Endometrial microvascular endothelial cells (primary cell): ENCODE measurements around the gene LENEP. TPM values are rescaled to one million over a fixed set of nuclear protein-coding genes. Genes with fewer than 3 reads are reported as not detected.

Experiments
- in situ Hi-C: cut with HindIII; loops from 2 replicates; pipeline ENCODE4 v1.10.0; 2017; ENCODE audit warnings: low sequenced_read_pairs, low pct_unique_long_range_greater_than_20kb; ENCODE audit errors: inconsistent ontology term
- total RNA-seq: library from RNA; depleted of rRNA; stranded (reverse); fragments of >200 nt; gene quantifications from one replicate; pipeline ENCODE4 v1.2.3, GENCODE V29; 2015; ENCODE audit errors: inconsistent ontology term

LENEP gene
- total RNA-seq, 1 donor from 2014 or later: not detected

GRCh38 chr1:155033524-155033923 is 40.1 kb downstream of the LENEP start, which contains the start of the genes DCST1 and DCST2:
Gene DCST1 (plus strand): TSS chr1:155033824. CDS start chr1:155034037, 213 bp downstream.
Gene DCST2 (minus strand): TSS chr1:155033781. CDS start chr1:155033701, 80 bp downstream.
- in situ Hi-C loops: no loop called here

GRCh38 chr1:155034318-155035208 is 41.2 kb downstream of the LENEP start:
- in situ Hi-C loops: no loop called here

GRCh38 chr1:155035936-155036335 is 42.5 kb downstream of the LENEP start:
- in situ Hi-C loops: no loop called here

- in situ Hi-C loops: no loop called here
Measured at GRCh38 chr1:155037043-155037442, 43.7 kb downstream of the LENEP start.

- in situ Hi-C loops: no loop called here
Measured at GRCh38 chr1:155037851-155038441, 44.6 kb downstream of the LENEP start.

- in situ Hi-C loops: no loop called here
Measured at GRCh38 chr1:155038602-155039307, 45.4 kb downstream of the LENEP start.

GRCh38 chr1:155039308-155039669 is 45.9 kb downstream of the LENEP start:
- in situ Hi-C loops: no loop called here

- in situ Hi-C loops: no loop called here
Measured at GRCh38 chr1:155040358-155041093, 47.1 kb downstream of the LENEP start.

GRCh38 chr1:155042789-155043188 is 49.4 kb downstream of the LENEP start:
- in situ Hi-C loops: no loop called here

- in situ Hi-C loops: no loop called here
Measured at GRCh38 chr1:155043301-155043702, 49.9 kb downstream of the LENEP start.

GRCh38 chr1:155043793-155044192 is 50.4 kb downstream of the LENEP start:
- in situ Hi-C loops: no loop called here

Other genes starting within 250 kb of the LENEP start
- 0.28 TPM for gene KCNN3, start 123.3 kb upstream of the LENEP start, total RNA-seq
- gene PMVK, start 56.9 kb upstream of the LENEP start, total RNA-seq: 16.1 TPM
- gene PBXIP1, start 37.5 kb upstream of the LENEP start, total RNA-seq: 34.9 TPM
- 14.5 TPM for gene PYGO2, start 31.8 kb upstream of the LENEP start, total RNA-seq
- 406 TPM for gene SHC1, start 22.8 kb upstream of the LENEP start, total RNA-seq
- 125 TPM for gene CKS1B, start 18.9 kb upstream of the LENEP start, total RNA-seq
- gene FLAD1, start 10.2 kb upstream of the LENEP start, total RNA-seq: 47.9 TPM
- 15.3 TPM for gene ZBTB7B, start 9.2 kb downstream of the LENEP start, total RNA-seq
- gene DCST2, start 40.2 kb downstream of the LENEP start, total RNA-seq: 0.28 TPM
- not detected for gene DCST1, start 40.2 kb downstream of the LENEP start, total RNA-seq
- 337 TPM for gene ADAM15, start 57.7 kb downstream of the LENEP start, total RNA-seq
- 15.8 TPM for gene EFNA4, start 70.2 kb downstream of the LENEP start, total RNA-seq
- gene EFNA3, start 85.3 kb downstream of the LENEP start, total RNA-seq: 2.0 TPM
- gene EFNA1, start 134.3 kb downstream of the LENEP start, total RNA-seq: 8.7 TPM
- 47.1 TPM for gene SLC50A1, start 142.3 kb downstream of the LENEP start, total RNA-seq
- 173 TPM for gene DPM3, start 146.9 kb downstream of the LENEP start, total RNA-seq
- gene KRTCAP2, start 179.7 kb downstream of the LENEP start, total RNA-seq: 191 TPM
- gene TRIM46, start 180.3 kb downstream of the LENEP start, total RNA-seq: 2.4 TPM
- 3.1 TPM for gene THBS3, start 214.3 kb downstream of the LENEP start, total RNA-seq
- gene MTX1, start 215.1 kb downstream of the LENEP start, total RNA-seq: 76.7 TPM